HUES6 (cell line): ENCODE data around the gene VAMP3.

ENCODE experiments used
- H3K27ac ChIP-seq: 2 replicates; pipeline ENCODE4 v1.7.0; 2013; ENCODE audit warnings: low read depth, mild to moderate bottlenecking, low read length, inconsistent platforms
- H3K27me3 ChIP-seq: 2 replicates; pipeline ENCODE4 v1.6.1; 2013; ENCODE audit warnings: low read length; ENCODE audit not compliant: control insufficient read depth, insufficient read depth
- H3K36me3 ChIP-seq: 2 replicates; pipeline ENCODE4 v1.6.1; 2013; ENCODE audit warnings: low read length; ENCODE audit not compliant: control insufficient read depth, insufficient read depth
- H3K4me1 ChIP-seq: 2 replicates; pipeline ENCODE4 v1.6.1; 2013; ENCODE audit warnings: low read length; ENCODE audit not compliant: control insufficient read depth, insufficient read depth
- H3K4me3 ChIP-seq: 2 replicates; pipeline ENCODE4 v1.5.1; 2013; ENCODE audit warnings: low read depth, low read length
- H3K9ac ChIP-seq: one replicate; pipeline ENCODE4 v1.6.1; 2013; ENCODE audit warnings: mild to moderate bottlenecking, low read length
- H3K9me3 ChIP-seq: 2 replicates; pipeline ENCODE4 v1.6.1; 2013; ENCODE audit warnings: low read depth, low read length; ENCODE audit not compliant: control insufficient read depth, insufficient read depth

VAMP3 gene, protein sequence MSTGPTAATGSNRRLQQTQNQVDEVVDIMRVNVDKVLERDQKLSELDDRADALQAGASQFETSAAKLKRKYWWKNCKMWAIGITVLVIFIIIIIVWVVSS

DNA sequence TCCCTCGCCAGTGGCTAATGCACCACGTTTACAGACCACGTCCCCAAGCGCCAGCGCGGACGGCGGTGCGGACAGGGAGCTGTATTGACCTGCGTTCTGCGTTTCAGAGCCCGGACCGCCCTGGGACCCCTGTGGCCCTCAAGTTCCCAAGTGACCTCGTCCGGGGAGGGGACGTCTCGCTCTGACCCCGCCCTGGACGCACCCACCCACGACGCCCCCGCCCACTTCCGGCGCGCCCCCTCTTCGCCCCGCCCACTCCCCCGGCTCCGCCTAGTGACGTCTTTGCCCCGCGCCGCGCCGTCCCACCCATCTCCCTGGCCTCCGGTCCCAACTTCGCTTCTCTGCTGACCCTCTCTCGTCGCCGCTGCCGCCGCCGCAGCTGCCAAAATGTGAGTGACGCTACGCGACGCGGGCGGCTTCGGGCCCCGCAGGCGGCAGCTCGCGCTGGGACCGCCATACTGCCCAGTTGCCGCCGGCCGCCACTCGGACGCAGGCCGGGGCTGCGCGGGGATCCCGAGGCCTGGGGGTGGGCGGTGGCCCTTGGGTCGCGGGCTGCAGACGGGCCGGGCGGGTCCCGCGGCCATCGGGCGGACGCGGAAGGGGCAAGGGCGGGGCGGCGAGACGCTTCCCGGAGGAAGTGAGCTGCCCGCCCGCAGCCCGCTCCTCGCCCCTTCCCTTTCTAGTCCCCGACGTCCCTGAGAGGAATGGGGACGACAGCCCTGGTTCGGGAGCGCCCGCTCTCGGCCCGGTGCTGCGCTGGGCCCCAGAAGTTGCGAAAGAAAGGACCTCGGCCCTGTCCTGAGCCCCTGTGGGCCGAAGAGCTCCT is at the start of gene VAMP3:
VAMP3 (plus strand) TSS at position 300 of the 826 bp plus-strand sequence; CDS start at position 388, 88 bp downstream.
- Histone ChIP-seq H3K9me3 (no peaks in the 10 kb centered on the region), H3K9ac (peak within 1 kb of the TSS; percentile 90), H3K27ac (peak within 1 kb of the TSS; percentile 63; the same call in 1 of the 2 replicates), H3K27me3 (no peaks in the 10 kb centered on the region), H3K4me3 (peak within 1 kb of the TSS; percentile 83), H3K4me1 (peaks cover 7% of the 10 kb centered on the region), H3K36me3 (peaks cover 21% of the 10 kb centered on the region)

DNA sequence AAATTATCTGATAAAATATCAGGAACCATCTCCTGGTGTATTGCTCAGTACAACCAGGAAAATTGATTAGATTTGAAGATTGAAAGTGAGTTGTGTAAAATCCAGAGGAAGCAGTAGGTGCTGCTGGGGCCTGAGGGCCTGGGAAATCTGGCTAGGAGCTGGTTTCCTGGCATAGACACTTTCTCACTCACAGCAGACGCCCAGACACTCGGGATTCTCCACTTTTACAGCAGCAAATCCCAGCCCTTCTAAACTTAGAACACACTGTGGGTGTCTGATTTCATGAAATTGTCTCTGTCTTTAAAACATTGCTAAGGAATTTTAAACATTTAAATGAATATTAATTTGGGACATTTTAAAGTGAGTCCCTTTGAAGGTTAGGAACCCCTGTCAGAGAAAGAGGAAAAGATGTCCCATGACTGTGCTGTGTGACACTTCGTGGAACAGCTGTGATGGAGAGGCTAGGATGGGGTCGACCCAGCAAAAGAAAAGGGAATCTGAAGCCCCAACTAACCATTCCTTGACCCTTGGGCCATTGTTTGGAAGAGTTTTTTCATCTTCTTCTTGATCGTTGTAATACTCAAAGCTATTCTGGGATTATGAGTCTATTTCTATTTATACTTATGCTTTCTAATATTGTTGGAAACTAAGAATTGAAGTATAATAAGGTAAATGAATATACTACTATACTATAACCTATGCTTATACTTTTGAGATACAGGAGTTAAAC is 49.0 kb upstream of the VAMP3 start:
- no peak overlapping the region for H3K9ac ChIP-seq
- H3K27me3 ChIP-seq, result no peaks in the 10 kb centered on the region
- no peak overlapping the region for H3K4me3 ChIP-seq
- no peaks in the 10 kb centered on the region for H3K36me3 ChIP-seq
- H3K27ac ChIP-seq, result no peak overlapping the region
- peaks cover 7% of the 10 kb centered on the region for H3K4me1 ChIP-seq
- H3K9me3 ChIP-seq, result no peaks in the 10 kb centered on the region

DNA sequence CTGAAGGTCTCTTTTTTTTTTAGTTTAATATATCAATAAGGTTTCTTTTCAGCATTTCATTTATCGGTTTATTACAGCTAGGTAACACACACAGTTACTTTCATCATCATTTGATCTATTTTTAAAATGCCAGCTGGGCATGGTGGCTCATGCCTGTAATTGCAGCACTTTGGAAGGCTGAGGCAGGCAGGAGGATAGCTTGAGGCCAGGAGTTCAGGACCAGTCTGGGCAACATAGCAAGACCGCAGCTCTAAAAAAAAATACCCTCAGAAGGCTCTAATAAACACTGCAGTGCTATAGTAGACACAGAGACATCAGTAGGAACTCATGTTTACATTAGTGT is 48.5 kb upstream of the VAMP3 start:
- Histone ChIP-seq H3K36me3 (no peaks in the 10 kb centered on the region), H3K4me1 (peaks cover 7% of the 10 kb centered on the region), H3K27me3 (no peaks in the 10 kb centered on the region), H3K9ac (no peak overlapping the region), H3K9me3 (no peaks in the 10 kb centered on the region), H3K27ac (no peak overlapping the region), H3K4me3 (no peak overlapping the region)

DNA sequence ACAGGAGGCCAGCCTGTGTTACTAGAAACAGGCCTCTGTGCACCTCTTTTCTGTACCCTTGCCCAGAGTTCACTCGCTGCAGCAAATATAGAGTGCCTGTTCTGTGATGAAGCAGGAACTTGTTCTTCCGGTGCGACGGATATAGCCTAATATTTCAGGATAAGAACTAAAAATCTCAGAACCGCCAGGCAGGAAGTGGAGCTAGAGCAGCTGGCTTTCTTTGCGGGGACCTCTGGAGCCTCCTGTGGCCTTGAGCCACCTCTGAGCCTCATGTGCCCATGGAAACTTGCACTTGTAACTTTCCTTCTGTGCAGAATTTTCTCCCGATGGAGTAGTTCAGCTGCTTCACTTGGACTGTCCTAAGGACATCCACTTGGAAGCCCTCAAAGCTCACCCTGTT is 44.5 kb upstream of the VAMP3 start:
- Histone ChIP-seq H3K4me1 (no peaks in the 10 kb centered on the region; the same call in 1 of the 2 replicates), H3K27ac (no peak overlapping the region), H3K36me3 (no peaks in the 10 kb centered on the region), H3K4me3 (no peak overlapping the region), H3K9me3 (no peaks in the 10 kb centered on the region), H3K9ac (no peak overlapping the region), H3K27me3 (no peaks in the 10 kb centered on the region)

DNA sequence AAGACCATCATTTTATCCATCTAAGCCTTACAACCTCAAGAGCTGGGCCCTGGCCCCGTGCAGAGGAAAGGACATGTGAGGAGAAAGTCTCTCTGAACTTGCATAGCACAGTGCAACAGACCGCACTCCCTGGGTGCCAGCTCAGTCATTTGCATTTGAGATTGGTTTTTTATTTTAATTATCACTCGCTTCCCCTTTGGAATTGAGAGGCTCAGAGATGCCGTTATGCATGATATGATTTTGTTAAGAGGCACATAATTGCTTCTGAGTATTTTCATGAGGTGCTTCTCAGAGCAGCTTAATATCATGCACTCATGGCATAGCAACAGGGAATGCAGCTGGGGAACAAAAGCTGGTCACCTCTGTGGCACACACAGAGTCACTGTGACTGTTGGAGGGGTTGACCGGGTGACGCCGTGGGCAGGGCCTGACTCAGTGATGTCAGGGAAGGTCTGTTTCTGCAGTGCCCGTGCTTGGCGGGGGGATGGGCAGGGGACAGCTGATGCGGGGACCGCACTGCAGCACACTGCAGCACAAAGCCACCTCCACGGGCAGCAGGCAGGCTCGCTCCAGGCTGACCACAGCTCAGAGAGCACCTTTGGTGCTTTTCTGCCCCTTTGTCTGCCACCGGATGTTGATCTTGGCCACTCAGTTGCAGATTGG is 43.2 kb upstream of the VAMP3 start:
- no peaks in the 10 kb centered on the region; the same call in 1 of the 2 replicates for H3K4me1 ChIP-seq
- no peak overlapping the region for H3K27ac ChIP-seq
- H3K4me3 ChIP-seq, result no peak overlapping the region
- no peaks in the 10 kb centered on the region for H3K9me3 ChIP-seq
- H3K9ac ChIP-seq, result no peak overlapping the region
- H3K27me3 ChIP-seq, result no peaks in the 10 kb centered on the region
- no peaks in the 10 kb centered on the region for H3K36me3 ChIP-seq

DNA sequence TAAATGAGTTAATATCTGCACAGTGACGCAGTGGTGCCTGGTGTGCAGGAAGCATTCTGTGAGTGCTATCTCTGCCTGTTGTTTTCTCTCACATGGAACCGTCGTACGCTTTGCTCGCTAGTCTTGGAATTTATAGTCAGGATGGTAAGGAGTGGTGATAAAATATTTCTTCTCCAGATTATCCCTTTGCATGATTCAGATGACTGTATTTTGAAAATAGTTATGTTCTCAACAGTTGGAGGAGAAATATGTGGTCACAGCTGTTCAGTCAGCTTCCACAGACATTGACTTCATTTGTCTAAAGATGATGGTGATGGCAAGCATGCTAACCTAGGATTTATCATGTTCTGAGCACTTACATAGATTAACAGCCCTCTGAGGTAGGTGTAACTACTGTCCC is 41.3 kb upstream of the VAMP3 start:
- Histone ChIP-seq H3K9me3 (no peaks in the 10 kb centered on the region), H3K4me3 (no peak overlapping the region), H3K4me1 (no peaks in the 10 kb centered on the region; the same call in 1 of the 2 replicates), H3K27me3 (no peaks in the 10 kb centered on the region), H3K36me3 (no peaks in the 10 kb centered on the region), H3K27ac (no peak overlapping the region), H3K9ac (no peak overlapping the region)

DNA sequence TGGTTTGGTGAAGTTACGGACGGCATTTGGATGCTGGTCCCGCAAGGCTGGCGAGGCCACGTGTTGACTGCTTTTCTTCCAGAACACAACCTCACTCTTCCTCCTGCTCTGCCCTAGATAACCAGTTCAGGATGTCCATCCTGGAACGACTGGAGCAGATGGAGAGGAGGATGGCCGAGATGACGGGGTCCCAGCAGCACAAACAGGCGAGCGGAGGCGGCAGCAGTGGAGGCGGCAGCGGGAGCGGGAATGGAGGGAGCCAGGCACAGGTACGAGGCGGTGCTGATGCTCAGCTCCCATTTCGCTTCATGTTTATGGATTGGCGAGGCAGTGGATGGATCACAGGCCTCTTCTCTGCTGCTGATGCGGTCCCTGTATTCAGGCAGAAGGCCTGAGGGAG is 38.8 kb upstream of the VAMP3 start:
- H3K27me3 ChIP-seq, result no peaks in the 10 kb centered on the region
- H3K36me3 ChIP-seq, result peaks cover 11% of the 10 kb centered on the region
- H3K27ac ChIP-seq, result no peak overlapping the region
- no peak overlapping the region for H3K4me3 ChIP-seq
- H3K9me3 ChIP-seq, result no peaks in the 10 kb centered on the region
- H3K9ac ChIP-seq, result no peak overlapping the region
- H3K4me1 ChIP-seq, result no peaks in the 10 kb centered on the region; the same call in 1 of the 2 replicates

DNA sequence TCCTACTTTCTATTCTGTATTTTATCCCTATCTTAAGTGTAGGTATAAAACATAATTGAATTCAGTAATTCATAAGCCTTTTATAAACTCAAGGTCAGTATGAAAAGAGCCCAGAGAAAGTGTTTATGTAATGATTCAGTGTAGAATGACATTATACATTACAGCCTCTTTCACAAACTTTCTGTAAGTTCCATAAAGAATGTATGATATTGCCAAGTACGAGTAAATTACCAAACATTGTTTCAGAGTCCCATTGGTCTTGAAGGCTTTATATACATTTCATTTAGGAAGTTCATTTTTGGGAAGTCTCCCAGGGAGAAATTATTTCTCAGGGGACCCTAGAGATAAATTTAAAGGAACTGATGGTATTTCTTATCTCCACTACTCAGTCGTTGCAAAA is 37.8 kb upstream of the VAMP3 start:
- Histone ChIP-seq H3K27me3 (no peaks in the 10 kb centered on the region), H3K4me3 (no peak overlapping the region), H3K9ac (no peak overlapping the region), H3K4me1 (no peaks in the 10 kb centered on the region), H3K27ac (no peak overlapping the region), H3K36me3 (peaks cover 21% of the 10 kb centered on the region), H3K9me3 (no peaks in the 10 kb centered on the region)

DNA sequence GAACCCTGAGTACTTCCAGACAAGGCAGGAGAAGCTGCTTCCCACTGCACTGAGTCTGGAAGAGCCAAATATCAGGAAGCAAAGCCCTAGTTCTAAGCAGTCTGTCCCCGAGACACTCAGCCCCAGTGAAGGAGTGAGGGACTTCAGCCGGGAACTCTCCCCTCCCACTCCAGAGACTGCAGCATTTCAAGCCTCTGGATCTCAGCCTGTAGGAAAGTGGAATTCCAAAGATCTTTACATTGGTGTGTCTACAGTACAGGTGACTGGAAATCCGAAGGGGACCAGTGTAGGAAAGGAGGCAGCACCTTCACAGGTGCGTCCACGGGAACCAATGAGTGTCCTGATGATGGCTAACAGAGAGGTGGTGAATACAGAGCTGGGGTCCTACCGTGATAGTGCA is 33.1 kb upstream of the VAMP3 start:
- peaks cover 32% of the 10 kb centered on the region for H3K36me3 ChIP-seq
- H3K9me3 ChIP-seq, result peaks cover 3% of the 10 kb centered on the region
- H3K4me1 ChIP-seq, result no peaks in the 10 kb centered on the region
- no peak overlapping the region for H3K4me3 ChIP-seq
- H3K9ac ChIP-seq, result no peak overlapping the region
- no peaks in the 10 kb centered on the region for H3K27me3 ChIP-seq
- no peak overlapping the region for H3K27ac ChIP-seq

DNA sequence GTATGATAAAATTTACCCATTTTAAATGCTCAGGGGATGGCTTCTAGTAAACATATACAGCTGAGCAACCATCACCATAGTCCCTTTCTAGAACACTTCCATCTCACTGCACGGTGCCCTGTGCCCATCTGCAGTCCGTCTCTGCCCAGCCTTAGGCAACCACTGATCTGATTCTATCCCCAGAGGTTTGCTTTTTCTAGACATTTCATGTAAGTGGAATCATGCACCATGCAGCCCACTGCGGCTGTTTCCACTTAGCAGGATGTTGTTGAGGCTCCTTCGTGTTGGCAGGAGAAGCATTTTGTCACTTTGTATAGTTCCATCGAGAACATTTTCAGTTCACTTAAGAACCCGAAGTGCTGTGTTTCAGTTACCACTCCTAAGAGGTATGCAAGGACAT is 27.8 kb upstream of the VAMP3 start:
- Histone ChIP-seq H3K4me3 (no peak overlapping the region), H3K27ac (no peak overlapping the region), H3K27me3 (no peaks in the 10 kb centered on the region), H3K36me3 (peaks cover 17% of the 10 kb centered on the region), H3K9ac (no peak overlapping the region), H3K9me3 (peaks cover 3% of the 10 kb centered on the region), H3K4me1 (no peaks in the 10 kb centered on the region)

DNA sequence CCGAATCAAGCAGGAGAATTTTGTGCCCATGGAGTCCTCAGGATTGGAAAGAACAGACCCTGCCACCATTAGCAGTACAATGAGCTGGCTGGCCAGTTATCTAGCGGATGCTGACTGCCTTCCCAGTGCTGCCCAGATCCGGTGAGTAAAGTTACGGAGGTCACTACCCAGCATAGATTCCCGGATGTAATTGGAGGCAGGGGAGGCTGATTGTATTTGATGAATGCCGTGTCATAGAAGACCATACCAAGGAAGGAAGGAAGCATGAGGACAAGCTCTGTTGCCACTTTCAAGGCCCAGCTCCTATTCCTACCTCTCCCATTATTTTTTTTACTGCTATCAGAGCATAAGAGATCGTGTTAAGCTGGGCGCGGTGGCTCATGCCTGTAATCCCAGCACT is 26.2 kb upstream of the VAMP3 start:
- Histone ChIP-seq H3K27me3 (no peaks in the 10 kb centered on the region), H3K4me1 (no peaks in the 10 kb centered on the region), H3K9ac (no peak overlapping the region), H3K4me3 (no peak overlapping the region), H3K27ac (no peak overlapping the region), H3K36me3 (peaks cover 6% of the 10 kb centered on the region), H3K9me3 (no peaks in the 10 kb centered on the region)
